WTC11 (cell line): Measurements from ENCODE around the gene MMS22L. TPM values are rescaled to one million over a fixed set of nuclear protein-coding genes. Genes with fewer than 3 reads are reported as not detected.

ENCODE experiments used
- ATAC-seq: fragments of 200-7000 bp; cut with Tn5 transposase; 2 replicates; pipeline ENCODE4 v1.10.0; 2021; ENCODE audit warnings: mild to moderate bottlenecking, moderate library complexity
- CTCF ChIA-PET: fragments of 300-600 bp; sonication (Branson Sonifier 250); formaldehyde crosslinking; loops from one replicate; lab custom pipeline; 2021; ENCODE audit warnings: antibody characterized with exemption; lab: Charles Lee
- POLR2A ChIA-PET: fragments of 350-600 bp; sonication (Branson Sonifier 250); formaldehyde crosslinking; loops from one replicate; lab custom pipeline; 2021; ENCODE audit warnings: antibody characterized with exemption; lab: Charles Lee
- DNase-seq: peaks from one replicate; pipeline ENCODE4 v3.0.0; 2021; ENCODE audit warnings: low spot score
- H3K27ac Mint-ChIP-seq: 2 replicates; pipeline ENCODE4 v1.8.0; 2021; ENCODE audit warnings: mixed read lengths
- H3K27me3 Mint-ChIP-seq: 2 replicates; pipeline ENCODE4 v1.8.0; 2021; ENCODE audit warnings: low read depth, mild to moderate bottlenecking, moderate library complexity, mixed read lengths
- H3K36me3 Mint-ChIP-seq: 2 replicates; pipeline ENCODE4 v1.8.0; 2021; ENCODE audit warnings: mixed read lengths
- H3K4me1 Mint-ChIP-seq: 2 replicates; pipeline ENCODE4 v1.8.0; 2022; ENCODE audit warnings: mixed read lengths
- H3K4me3 Mint-ChIP-seq: 2 replicates; pipeline ENCODE4 v1.8.0; 2021; ENCODE audit warnings: mild to moderate bottlenecking, moderate library complexity, mixed read lengths
- H3K9me3 Mint-ChIP-seq: 2 replicates; pipeline ENCODE4 v1.8.0; 2021; ENCODE audit warnings: mixed read lengths
- ATF1 ChIP-seq: sonication (generic); formaldehyde crosslinking; IDR thresholded peaks from 2 replicates; pipeline ENCODE4 v1.8.1; 2023; ENCODE audit warnings: mild to moderate bottlenecking, moderate library complexity, missing genetic modification reagents
- ATF6 ChIP-seq: sonication (generic); formaldehyde crosslinking; IDR thresholded peaks from 2 replicates; pipeline ENCODE4 v1.8.1; 2023; ENCODE audit warnings: mild to moderate bottlenecking, missing genetic modification reagents
- CREM ChIP-seq: sonication (generic); formaldehyde crosslinking; IDR thresholded peaks from 2 replicates; pipeline ENCODE4 v1.8.1; 2022; ENCODE audit warnings: mild to moderate bottlenecking, missing genetic modification reagents, moderate library complexity
- ETV6 ChIP-seq: sonication (generic); formaldehyde crosslinking; IDR thresholded peaks from 2 replicates; pipeline ENCODE4 v1.8.1; 2022; ENCODE audit warnings: mild to moderate bottlenecking, missing genetic modification reagents
- FOXJ3 ChIP-seq: sonication (generic); formaldehyde crosslinking; IDR thresholded peaks from 2 replicates; pipeline ENCODE4 v1.9.0; 2021; ENCODE audit warnings: missing genetic modification reagents, mild to moderate bottlenecking, borderline replicate concordance
- FOXP1 ChIP-seq: sonication (generic); formaldehyde crosslinking; IDR thresholded peaks from 2 replicates; pipeline ENCODE4 v1.8.0; 2022; ENCODE audit warnings: missing genetic modification reagents, mild to moderate bottlenecking, moderate library complexity, borderline replicate concordance
- JUN ChIP-seq: sonication (generic); formaldehyde crosslinking; IDR thresholded peaks from 2 replicates; pipeline ENCODE4 v1.8.0; 2023; ENCODE audit warnings: mild to moderate bottlenecking, missing genetic modification reagents
- MXD4 ChIP-seq: fragments of 250-450 bp; sonication (Bioruptor Pico); IDR thresholded peaks from 2 replicates; pipeline ENCODE4 v1.8.0; 2021; ENCODE audit warnings: mild to moderate bottlenecking, moderate library complexity, borderline replicate concordance
- NR1H2 ChIP-seq: sonication (generic); formaldehyde crosslinking; IDR thresholded peaks from 2 replicates; pipeline ENCODE4 v1.9.0; 2021; ENCODE audit warnings: mild to moderate bottlenecking, moderate library complexity, missing genetic modification reagents
- NR2C2 ChIP-seq: sonication (generic); formaldehyde crosslinking; IDR thresholded peaks from 2 replicates; pipeline ENCODE4 v1.8.0; 2022; ENCODE audit warnings: mild to moderate bottlenecking, missing genetic modification reagents
- PRRX2 ChIP-seq: fragments of 250-450 bp; sonication (Bioruptor Pico); IDR thresholded peaks from 2 replicates; pipeline ENCODE4 v1.8.0; 2021; ENCODE audit warnings: mild to moderate bottlenecking
- SOX15 ChIP-seq: fragments of 250-450 bp; sonication (Bioruptor Pico); IDR thresholded peaks from 2 replicates; pipeline ENCODE4 v1.9.0; 2021; ENCODE audit warnings: mild to moderate bottlenecking
- TEAD1 ChIP-seq: sonication (generic); formaldehyde crosslinking; IDR thresholded peaks from 2 replicates; pipeline ENCODE4 v1.8.0; 2022; ENCODE audit warnings: mild to moderate bottlenecking, missing genetic modification reagents
- ZBTB21 ChIP-seq: sonication (generic); formaldehyde crosslinking; IDR thresholded peaks from 2 replicates; pipeline ENCODE4 v1.8.1; 2023; ENCODE audit warnings: mild to moderate bottlenecking, missing genetic modification reagents, borderline replicate concordance
- ZNF121 ChIP-seq: sonication (generic); formaldehyde crosslinking; IDR thresholded peaks from 2 replicates; pipeline ENCODE4 v1.8.0; 2023; ENCODE audit warnings: missing genetic modification reagents
- ZNF396 ChIP-seq: fragments of 250-450 bp; sonication (Bioruptor Pico); IDR thresholded peaks from 2 replicates; pipeline ENCODE4 v1.8.0; 2021; ENCODE audit warnings: mild to moderate bottlenecking, moderate library complexity, borderline replicate concordance
- ZNF512 ChIP-seq: sonication (generic); formaldehyde crosslinking; IDR thresholded peaks from 2 replicates; pipeline ENCODE4 v1.8.1; 2022; ENCODE audit warnings: missing genetic modification reagents, borderline replicate concordance
- ZSCAN18 ChIP-seq: fragments of 250-450 bp; sonication (Bioruptor Pico); IDR thresholded peaks from 2 replicates; pipeline ENCODE4 v2.1.2; 2022; ENCODE audit warnings: mild to moderate bottlenecking, moderate library complexity
- total RNA-seq: library from RNA; stranded (reverse); gene quantifications from 3 replicates; pipeline ENCODE4 v1.2.3, GENCODE V29; 2021
- TF ChIP-seq, protein P1 (sequence below): sonication (generic); formaldehyde crosslinking; conservative IDR thresholded peaks from 2 replicates; pipeline ENCODE4 v1.8.1; 2023; ENCODE audit warnings: mild to moderate bottlenecking, low read depth, missing genetic modification reagents, moderate library complexity
- TF ChIP-seq, protein P2 (sequence below): sonication (generic); formaldehyde crosslinking; IDR thresholded peaks from 2 replicates; pipeline ENCODE4 v1.8.1; 2022; ENCODE audit warnings: mild to moderate bottlenecking, missing genetic modification reagents, moderate library complexity, borderline replicate concordance
- TF ChIP-seq, protein P3 (sequence below): sonication (generic); formaldehyde crosslinking; IDR thresholded peaks from 2 replicates; pipeline ENCODE4 v1.8.0; 2023; ENCODE audit warnings: missing genetic modification reagents

The MMS22L gene
- total RNA-seq, 1 experiment from 2014 or later, result 39.7 TPM

DNA sequence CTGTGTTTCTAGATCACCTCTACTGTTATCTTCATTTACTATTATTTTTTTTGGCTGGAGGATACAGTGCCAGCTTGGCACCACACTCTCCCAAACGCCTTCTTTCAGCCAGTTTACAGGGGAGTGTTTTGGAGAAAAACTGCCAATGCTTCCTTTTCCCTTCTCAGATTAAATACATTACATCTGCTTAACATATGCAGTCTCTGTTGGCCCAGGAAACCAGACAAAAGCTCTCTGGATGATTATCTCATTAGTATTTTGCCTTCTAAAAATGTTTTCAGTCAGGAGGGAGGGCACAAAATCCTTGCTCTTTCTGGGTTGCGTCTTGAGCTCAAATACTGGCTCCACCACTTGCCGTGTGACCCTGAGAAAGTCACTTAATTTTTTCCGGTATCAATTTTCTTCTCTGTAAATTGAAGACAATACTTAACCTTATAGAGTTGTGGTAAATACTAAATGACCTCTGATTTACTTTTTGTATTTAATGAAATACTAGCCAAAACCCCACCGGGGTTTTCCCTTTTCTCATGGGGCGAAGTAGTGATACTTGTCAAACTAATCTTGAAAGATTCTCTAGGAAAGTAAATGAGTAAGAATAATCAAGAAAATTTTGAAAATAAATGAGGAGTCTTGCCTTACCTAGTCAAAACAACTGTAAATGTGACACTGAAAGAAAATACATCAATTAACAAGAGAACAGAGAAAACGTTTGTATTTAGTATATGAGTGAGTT, 146.2 kb downstream of the MMS22L start:
- Mint-ChIP-seq H3K36me3 (no peaks in the 10 kb centered on the region), H3K4me1 (no peaks in the 10 kb centered on the region), H3K27me3 (no peaks in the 10 kb centered on the region), H3K9me3 (peaks cover 6% of the 10 kb centered on the region; the same call in 1 of the 2 replicates), H3K27ac (no peak overlapping the region), H3K4me3 (no peak overlapping the region)
- no peak for TF ChIP-seq CREM (CRISPR knock-in tag)
- TF ChIP-seq PRRX2 (CRISPR knock-in tag), result no peak
- no peak for TF ChIP-seq FOXJ3
- no peak for TF ChIP-seq ZSCAN18 (CRISPR knock-in tag)
- no peak for TF ChIP-seq FOXP1 (CRISPR knock-in tag)
- TF ChIP-seq, protein P1, sequence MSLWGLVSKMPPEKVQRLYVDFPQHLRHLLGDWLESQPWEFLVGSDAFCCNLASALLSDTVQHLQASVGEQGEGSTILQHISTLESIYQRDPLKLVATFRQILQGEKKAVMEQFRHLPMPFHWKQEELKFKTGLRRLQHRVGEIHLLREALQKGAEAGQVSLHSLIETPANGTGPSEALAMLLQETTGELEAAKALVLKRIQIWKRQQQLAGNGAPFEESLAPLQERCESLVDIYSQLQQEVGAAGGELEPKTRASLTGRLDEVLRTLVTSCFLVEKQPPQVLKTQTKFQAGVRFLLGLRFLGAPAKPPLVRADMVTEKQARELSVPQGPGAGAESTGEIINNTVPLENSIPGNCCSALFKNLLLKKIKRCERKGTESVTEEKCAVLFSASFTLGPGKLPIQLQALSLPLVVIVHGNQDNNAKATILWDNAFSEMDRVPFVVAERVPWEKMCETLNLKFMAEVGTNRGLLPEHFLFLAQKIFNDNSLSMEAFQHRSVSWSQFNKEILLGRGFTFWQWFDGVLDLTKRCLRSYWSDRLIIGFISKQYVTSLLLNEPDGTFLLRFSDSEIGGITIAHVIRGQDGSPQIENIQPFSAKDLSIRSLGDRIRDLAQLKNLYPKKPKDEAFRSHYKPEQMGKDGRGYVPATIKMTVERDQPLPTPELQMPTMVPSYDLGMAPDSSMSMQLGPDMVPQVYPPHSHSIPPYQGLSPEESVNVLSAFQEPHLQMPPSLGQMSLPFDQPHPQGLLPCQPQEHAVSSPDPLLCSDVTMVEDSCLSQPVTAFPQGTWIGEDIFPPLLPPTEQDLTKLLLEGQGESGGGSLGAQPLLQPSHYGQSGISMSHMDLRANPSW (CRISPR knock-in tag), result no peak
- TF ChIP-seq NR2C2 (CRISPR knock-in tag), result no peak
- TF ChIP-seq ATF6 (CRISPR knock-in tag), result no peak
- TF ChIP-seq JUN (CRISPR knock-in tag), result no peak
- no peak for TF ChIP-seq SOX15
- no peak for TF ChIP-seq NR1H2
- POLR2A ChIA-PET, result no interaction called here
- DNase-seq (no peak), ATAC-seq (no peak)
- CTCF ChIA-PET, result no interaction called here

DNA sequence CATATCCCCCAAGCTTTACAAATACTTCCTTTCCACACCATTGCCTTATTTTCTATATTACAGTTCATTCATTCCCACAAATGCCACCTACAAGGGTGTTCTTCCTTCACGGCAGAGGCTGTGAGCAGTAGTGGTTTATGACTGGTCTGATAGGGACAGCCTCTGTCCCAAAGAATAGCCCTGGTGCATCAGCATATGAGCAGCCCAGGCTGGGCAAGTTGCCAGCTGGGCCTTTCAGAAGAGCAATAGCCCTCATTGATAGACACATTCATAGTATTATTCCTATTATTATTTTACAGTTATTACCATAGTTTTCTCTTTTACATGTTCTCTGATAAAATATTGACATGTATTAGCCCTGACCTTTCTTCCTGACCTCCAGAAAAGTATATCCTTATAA, 149.9 kb downstream of the MMS22L start:
- no peak for TF ChIP-seq ZNF121 (CRISPR knock-in tag)
- ChIA-PET CTCF (no interaction called here), POLR2A (no interaction called here)
- H3K9me3 Mint-ChIP-seq, result peaks cover 6% of the 10 kb centered on the region; the same call in 1 of the 2 replicates
- no peak overlapping the region for H3K27ac Mint-ChIP-seq
- H3K27me3 Mint-ChIP-seq, result no peaks in the 10 kb centered on the region
- H3K4me1 Mint-ChIP-seq, result no peaks in the 10 kb centered on the region
- H3K4me3 Mint-ChIP-seq, result no peak overlapping the region
- ATAC-seq (no peak), DNase-seq (no peak)
- no peaks in the 10 kb centered on the region for H3K36me3 Mint-ChIP-seq

- H3K4me1 Mint-ChIP-seq, result no peaks in the 10 kb centered on the region
- H3K36me3 Mint-ChIP-seq, result no peaks in the 10 kb centered on the region
- CTCF ChIA-PET, result no interaction called here
Observed at GRCh38 chr6:97129106-97129505, 153.9 kb downstream of the MMS22L start.

GRCh38 chr6:97128507-97128906, 154.5 kb downstream of the MMS22L start:
- no peak overlapping the region for H3K27ac Mint-ChIP-seq
- H3K4me1 Mint-ChIP-seq, result no peaks in the 10 kb centered on the region
- H3K27me3 Mint-ChIP-seq, result no peaks in the 10 kb centered on the region
- ATAC-seq, result no peak
- DNase-seq, result no peak
- no peak overlapping the region for H3K4me3 Mint-ChIP-seq
- H3K36me3 Mint-ChIP-seq, result no peaks in the 10 kb centered on the region
- ChIA-PET CTCF (no interaction called here), POLR2A (no interaction called here)
- no peaks in the 10 kb centered on the region for H3K9me3 Mint-ChIP-seq
- TF ChIP-seq ZNF512, result no peak
- no peak for TF ChIP-seq MXD4 (CRISPR knock-in tag)
- no peak for TF ChIP-seq ZNF396 (CRISPR knock-in tag)
- TF ChIP-seq, protein P2, sequence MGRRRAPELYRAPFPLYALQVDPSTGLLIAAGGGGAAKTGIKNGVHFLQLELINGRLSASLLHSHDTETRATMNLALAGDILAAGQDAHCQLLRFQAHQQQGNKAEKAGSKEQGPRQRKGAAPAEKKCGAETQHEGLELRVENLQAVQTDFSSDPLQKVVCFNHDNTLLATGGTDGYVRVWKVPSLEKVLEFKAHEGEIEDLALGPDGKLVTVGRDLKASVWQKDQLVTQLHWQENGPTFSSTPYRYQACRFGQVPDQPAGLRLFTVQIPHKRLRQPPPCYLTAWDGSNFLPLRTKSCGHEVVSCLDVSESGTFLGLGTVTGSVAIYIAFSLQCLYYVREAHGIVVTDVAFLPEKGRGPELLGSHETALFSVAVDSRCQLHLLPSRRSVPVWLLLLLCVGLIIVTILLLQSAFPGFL (CRISPR knock-in tag), result no peak
- TF ChIP-seq TEAD1, result no peak
- no peak for TF ChIP-seq ETV6 (CRISPR knock-in tag)
- no peak for TF ChIP-seq ZBTB21 (CRISPR knock-in tag)
- TF ChIP-seq, protein P3, sequence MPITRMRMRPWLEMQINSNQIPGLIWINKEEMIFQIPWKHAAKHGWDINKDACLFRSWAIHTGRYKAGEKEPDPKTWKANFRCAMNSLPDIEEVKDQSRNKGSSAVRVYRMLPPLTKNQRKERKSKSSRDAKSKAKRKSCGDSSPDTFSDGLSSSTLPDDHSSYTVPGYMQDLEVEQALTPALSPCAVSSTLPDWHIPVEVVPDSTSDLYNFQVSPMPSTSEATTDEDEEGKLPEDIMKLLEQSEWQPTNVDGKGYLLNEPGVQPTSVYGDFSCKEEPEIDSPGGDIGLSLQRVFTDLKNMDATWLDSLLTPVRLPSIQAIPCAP (CRISPR knock-in tag), result no peak

More at GRCh38 chr6:97129106-97129505, 153.9 kb downstream of the MMS22L start:
- Mint-ChIP-seq H3K27ac (no peak overlapping the region), H3K9me3 (no peaks in the 10 kb centered on the region), H3K27me3 (no peaks in the 10 kb centered on the region), H3K4me3 (no peak overlapping the region)
- POLR2A ChIA-PET, result no interaction called here
- TF ChIP-seq JUN (CRISPR knock-in tag) (no peak), ZBTB21 (CRISPR knock-in tag) (no peak), ATF1 (CRISPR knock-in tag) (no peak)
- ATAC-seq (no peak), DNase-seq (no peak)
